ENCODE measurements around the gene BCDIN3D.

GRCh38 chr12:49882248-49882850 is 39.4 kb upstream of the BCDIN3D start:
- no peak for TF ChIP-seq POLR2AphosphoS5 (IDR thresholded peaks at IDR 0.05; ENCODE audit: low read depth, low read length)
- no peak for TF ChIP-seq SIN3A (IDR thresholded peaks at IDR 0.05; ENCODE audit: borderline replicate concordance, insufficient read depth, low read length)
